K562 (cell line): ENCODE data around the gene CEMIP2. TPM values are rescaled to one million over a fixed set of nuclear protein-coding genes. Genes with fewer than 3 reads are reported as not detected.

ENCODE experiments used
- ERF ChIP-seq: fragments of 450-650 bp; formaldehyde crosslinking; IDR thresholded peaks from 2 replicates; pipeline ENCODE4 v1.4.0; 2020; ENCODE audit warnings: mild to moderate bottlenecking, mixed read lengths
- LCOR ChIP-seq: sonication (generic); formaldehyde crosslinking; IDR thresholded peaks from 2 replicates; pipeline ENCODE4 v1.8.0; 2022; ENCODE audit warnings: mild to moderate bottlenecking, missing genetic modification reagents
- RBM39 ChIP-seq: fragments of 200-400 bp; formaldehyde crosslinking; optimal IDR thresholded peaks from 2 replicates; pipeline ENCODE3; 2018; ENCODE audit warnings: low read depth, low read length
- SMAD1 ChIP-seq: fragments of 150-350 bp; IDR thresholded peaks from 2 replicates; pipeline ENCODE4 v1.6.1; 2014; ENCODE audit warnings: low read length, low read depth; ENCODE audit not compliant: partially characterized antibody
- SMARCC2 ChIP-seq: fragments of 450-650 bp; IDR thresholded peaks from 2 replicates; pipeline ENCODE4 v1.6.1; 2017; ENCODE audit warnings: antibody characterized with exemption, moderate library complexity, mild to moderate bottlenecking, low read depth
- ZBTB8A ChIP-seq: fragments of 450-650 bp; IDR thresholded peaks from 2 replicates; pipeline ENCODE4 v1.6.1; 2018; ENCODE audit warnings: mild to moderate bottlenecking, moderate library complexity; ENCODE audit not compliant: partially characterized antibody
- ZNF436 ChIP-seq: fragments of 250-450, 450-650 bp; sonication (Bioruptor Pico); formaldehyde crosslinking; IDR thresholded peaks from 2 replicates; pipeline ENCODE4 v1.7.0; 2020; ENCODE audit warnings: mild to moderate bottlenecking
- ZNF592 ChIP-seq: fragments of 450-650 bp; IDR thresholded peaks from 2 replicates; pipeline ENCODE4 v1.6.1; 2017; ENCODE audit warnings: antibody characterized with exemption, mild to moderate bottlenecking
- ZNF766 ChIP-seq: fragments of 200-800 bp; sonication (Bioruptor generic); conservative IDR thresholded peaks from 2 replicates; pipeline ENCODE4 v1.6.1; 2016; ENCODE audit warnings: missing genetic modification characterization, missing compliant biosample characterization
- polyA plus RNA-seq, 8 experiments: library from polyadenylated mRNA; depleted of rRNA in 4 of 8; stranded (reverse) in 5 of 8; unstranded in 3 of 8; fragments of >200 nt; fragmentation: Nextera tagmentation in 2 of 8; fragmentation: Illumina TruSeq in 1 of 8; extraction: Ambion mirVana in 2 of 8; extraction: Trizol in 1 of 8; gene quantifications; 2 replicates each; pipeline versions ENCODE4 v1.2.1 to v1.2.3, GENCODE V29; 2011 to 2014; ENCODE audit warnings: inconsistent platforms in 1 of 8, missing spikeins in 1 of 8
- total RNA-seq, 7 experiments: library from RNA; depleted of rRNA in 6 of 7; stranded (reverse); fragments of >200 nt in 6 of 7; fragmentation: Illumina TruSeq in 2 of 7; extraction: Trizol in 2 of 7; gene quantifications; 2 replicates each; pipeline versions ENCODE4 v1.2.1 to v1.2.3, GENCODE V29; 2011 to 2021; ENCODE audit warnings: low replicate concordance in 1 of 7
- TF ChIP-seq, protein P1 (sequence below): fragments of 150-350 bp; IDR thresholded peaks from 2 replicates; pipeline ENCODE4 v1.6.1; 2014; ENCODE audit warnings: low read depth, mild to moderate bottlenecking, low read length, borderline replicate concordance
- TF ChIP-seq, protein P2 (sequence below): fragments of 450-650 bp; formaldehyde crosslinking; IDR thresholded peaks from 2 replicates; pipeline ENCODE4 v1.4.0; 2020; ENCODE audit warnings: mild to moderate bottlenecking, moderate library complexity
- TF ChIP-seq, protein P3 (sequence below): sonication (generic); formaldehyde crosslinking; IDR thresholded peaks from 2 replicates; pipeline ENCODE4 v1.9.0; 2022; ENCODE audit warnings: mild to moderate bottlenecking, missing genetic modification reagents

Gene CEMIP2
- total and polyA plus RNA-seq, 9 of the 15 experiments (the other 6 are each of a cell fraction or from before 2014, with no cell fraction given) = 5.4 to 29.9 (median 14.2) TPM

GRCh38 chr9:71636143-71636839 is 132.0 kb downstream of the CEMIP2 start (continued):
- TF ChIP-seq RBM39 (no peak), ZNF436 (CRISPR knock-in tag) (no peak), ERF (no peak), LCOR (CRISPR knock-in tag) (no peak), SMAD1 (no peak), SMARCC2 (no peak), ZNF766 (CRISPR knock-in tag) (0 out of 2 replicates have a peak, but pooled peaks have one; percentile 51), ZNF592 (0 out of 2 replicates have a peak, but pooled peaks have one; percentile 36), ZBTB8A (no peak)
- TF ChIP-seq, protein P1, sequence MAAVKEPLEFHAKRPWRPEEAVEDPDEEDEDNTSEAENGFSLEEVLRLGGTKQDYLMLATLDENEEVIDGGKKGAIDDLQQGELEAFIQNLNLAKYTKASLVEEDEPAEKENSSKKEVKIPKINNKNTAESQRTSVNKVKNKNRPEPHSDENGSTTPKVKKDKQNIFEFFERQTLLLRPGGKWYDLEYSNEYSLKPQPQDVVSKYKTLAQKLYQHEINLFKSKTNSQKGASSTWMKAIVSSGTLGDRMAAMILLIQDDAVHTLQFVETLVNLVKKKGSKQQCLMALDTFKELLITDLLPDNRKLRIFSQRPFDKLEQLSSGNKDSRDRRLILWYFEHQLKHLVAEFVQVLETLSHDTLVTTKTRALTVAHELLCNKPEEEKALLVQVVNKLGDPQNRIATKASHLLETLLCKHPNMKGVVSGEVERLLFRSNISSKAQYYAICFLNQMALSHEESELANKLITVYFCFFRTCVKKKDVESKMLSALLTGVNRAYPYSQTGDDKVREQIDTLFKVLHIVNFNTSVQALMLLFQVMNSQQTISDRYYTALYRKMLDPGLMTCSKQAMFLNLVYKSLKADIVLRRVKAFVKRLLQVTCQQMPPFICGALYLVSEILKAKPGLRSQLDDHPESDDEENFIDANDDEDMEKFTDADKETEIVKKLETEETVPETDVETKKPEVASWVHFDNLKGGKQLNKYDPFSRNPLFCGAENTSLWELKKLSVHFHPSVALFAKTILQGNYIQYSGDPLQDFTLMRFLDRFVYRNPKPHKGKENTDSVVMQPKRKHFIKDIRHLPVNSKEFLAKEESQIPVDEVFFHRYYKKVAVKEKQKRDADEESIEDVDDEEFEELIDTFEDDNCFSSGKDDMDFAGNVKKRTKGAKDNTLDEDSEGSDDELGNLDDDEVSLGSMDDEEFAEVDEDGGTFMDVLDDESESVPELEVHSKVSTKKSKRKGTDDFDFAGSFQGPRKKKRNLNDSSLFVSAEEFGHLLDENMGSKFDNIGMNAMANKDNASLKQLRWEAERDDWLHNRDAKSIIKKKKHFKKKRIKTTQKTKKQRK = no peak
- TF ChIP-seq, protein P2, sequence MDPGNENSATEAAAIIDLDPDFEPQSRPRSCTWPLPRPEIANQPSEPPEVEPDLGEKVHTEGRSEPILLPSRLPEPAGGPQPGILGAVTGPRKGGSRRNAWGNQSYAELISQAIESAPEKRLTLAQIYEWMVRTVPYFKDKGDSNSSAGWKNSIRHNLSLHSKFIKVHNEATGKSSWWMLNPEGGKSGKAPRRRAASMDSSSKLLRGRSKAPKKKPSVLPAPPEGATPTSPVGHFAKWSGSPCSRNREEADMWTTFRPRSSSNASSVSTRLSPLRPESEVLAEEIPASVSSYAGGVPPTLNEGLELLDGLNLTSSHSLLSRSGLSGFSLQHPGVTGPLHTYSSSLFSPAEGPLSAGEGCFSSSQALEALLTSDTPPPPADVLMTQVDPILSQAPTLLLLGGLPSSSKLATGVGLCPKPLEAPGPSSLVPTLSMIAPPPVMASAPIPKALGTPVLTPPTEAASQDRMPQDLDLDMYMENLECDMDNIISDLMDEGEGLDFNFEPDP (CRISPR knock-in tag) = no peak
- TF ChIP-seq, protein P3, sequence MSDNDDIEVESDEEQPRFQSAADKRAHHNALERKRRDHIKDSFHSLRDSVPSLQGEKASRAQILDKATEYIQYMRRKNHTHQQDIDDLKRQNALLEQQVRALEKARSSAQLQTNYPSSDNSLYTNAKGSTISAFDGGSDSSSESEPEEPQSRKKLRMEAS (CRISPR knock-in tag) = no peak
